CD1c-positive myeloid dendritic cell (primary cell): Measurements from ENCODE around the gene PERM1.
"Not testable (repeated sequence)": the region's sequence is repeated elsewhere in the genome, so short reads cannot be mapped to it uniquely, and the experiment has no call there.

Experiments
- DNase-seq: peaks from one replicate; pipeline ENCODE4 v3.0.0-alpha.2; 2016; ENCODE audit errors: extremely low spot score

Gene PERM1

DNA sequence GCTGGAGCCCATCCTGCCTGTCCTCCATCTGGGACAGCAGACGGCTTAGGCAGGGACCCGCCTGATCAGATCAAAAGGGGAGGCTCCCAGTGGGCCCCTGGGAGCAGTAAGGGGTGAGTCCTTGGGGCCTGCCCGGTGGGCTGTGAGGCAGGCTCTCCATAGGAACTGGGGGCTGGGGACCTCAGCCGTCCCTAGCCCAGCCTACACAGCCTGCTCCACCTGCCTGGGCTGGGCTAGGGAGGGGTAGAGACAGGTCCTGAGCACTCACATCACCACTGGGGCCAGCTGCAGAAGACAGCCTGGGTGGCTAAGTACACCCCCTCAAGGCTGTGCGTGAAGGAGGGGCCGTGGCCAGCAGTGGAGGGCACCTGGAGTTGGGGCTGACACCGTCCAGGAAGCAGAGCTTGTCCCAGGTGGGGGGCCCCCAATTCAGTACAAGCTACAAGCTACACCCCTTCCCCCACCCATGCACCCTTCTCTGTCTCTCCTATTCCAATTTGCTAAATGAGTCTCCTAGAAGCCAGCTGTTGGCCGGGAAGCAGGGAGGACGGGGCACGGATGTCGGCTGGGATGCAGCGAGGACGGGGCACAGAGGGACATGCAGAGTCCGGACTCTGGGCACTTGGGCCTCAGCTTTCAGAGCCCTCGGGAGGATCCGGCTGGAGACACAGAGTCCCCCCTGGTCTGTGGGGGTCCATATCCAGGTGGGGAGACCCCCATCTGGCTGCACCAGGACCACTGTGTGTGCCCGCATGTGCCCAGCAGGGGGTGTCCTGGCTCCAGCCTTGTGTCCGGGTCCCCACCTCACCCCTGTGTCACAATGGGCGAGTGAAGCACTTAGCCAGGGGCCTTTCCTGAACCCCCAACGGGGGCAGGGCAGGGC, 33.1 kb upstream of the PERM1 start:
- DNase-seq: no peak

DNA sequence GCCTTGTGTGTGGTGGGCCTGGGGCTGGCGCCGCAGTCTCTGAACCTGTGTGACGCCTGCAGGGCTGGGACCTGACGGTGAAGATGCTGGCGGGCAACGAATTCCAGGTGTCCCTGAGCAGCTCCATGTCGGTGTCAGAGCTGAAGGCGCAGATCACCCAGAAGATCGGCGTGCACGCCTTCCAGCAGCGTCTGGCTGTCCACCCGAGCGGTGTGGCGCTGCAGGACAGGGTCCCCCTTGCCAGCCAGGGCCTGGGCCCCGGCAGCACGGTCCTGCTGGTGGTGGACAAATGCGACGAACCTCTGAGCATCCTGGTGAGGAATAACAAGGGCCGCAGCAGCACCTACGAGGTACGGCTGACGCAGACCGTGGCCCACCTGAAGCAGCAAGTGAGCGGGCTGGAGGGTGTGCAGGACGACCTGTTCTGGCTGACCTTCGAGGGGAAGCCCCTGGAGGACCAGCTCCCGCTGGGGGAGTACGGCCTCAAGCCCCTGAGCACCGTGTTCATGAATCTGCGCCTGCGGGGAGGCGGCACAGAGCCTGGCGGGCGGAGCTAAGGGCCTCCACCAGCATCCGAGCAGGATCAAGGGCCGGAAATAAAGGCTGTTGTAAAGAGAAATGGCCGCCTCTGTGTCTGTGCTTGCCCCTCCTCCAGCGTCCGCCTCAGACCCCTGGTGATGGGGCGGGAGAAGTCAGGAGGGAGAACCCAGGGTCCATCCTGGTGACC, 32.2 kb upstream of the PERM1 start:
- no peak for DNase-seq

DNA sequence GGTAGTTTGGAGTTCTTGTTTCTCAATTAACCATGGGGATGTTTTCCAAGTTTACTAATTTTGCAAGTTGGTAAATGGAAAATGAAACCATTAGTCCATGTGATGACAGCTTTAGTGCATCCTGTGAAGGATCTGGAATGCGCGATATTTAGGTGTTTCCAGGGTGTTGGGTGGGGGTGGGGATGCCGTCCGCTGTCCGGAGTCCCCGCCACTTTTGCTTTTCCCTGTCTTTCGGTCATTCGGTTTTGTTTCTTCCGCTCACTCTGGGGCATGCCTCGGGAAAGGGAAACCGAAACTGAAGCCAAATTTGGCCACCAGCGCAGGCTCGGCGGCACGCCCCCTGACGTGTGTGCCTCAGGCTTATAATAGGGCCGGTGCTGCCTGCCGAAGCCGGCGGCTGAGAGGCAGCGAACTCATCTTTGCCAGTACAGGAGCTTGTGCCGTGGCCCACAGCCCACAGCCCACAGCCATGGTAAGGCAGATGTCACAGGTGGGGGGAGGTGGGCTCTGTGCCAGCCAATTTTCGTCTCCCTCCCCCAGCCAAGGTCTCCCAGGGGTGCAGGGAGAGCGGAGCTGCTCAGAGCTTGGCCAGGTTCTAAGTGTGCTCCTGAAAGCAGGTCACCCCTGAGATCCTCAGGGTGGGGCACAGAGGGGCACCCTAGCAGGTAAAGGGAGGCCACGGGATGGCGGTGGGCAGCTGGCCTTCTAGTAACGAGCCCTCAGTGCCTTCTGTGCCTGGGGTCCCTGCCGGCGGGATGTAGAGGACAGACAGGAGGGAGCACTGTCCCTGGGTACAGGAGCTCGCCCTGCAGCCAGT, 31.4 kb upstream of the PERM1 start, which contains the start of gene ISG15:
Gene ISG15 (plus strand): TSS at position 393 of the 817 bp plus-strand sequence. CDS start 77 bp downstream, at position 470.
- DNase-seq: peak; percentile 93

DNA sequence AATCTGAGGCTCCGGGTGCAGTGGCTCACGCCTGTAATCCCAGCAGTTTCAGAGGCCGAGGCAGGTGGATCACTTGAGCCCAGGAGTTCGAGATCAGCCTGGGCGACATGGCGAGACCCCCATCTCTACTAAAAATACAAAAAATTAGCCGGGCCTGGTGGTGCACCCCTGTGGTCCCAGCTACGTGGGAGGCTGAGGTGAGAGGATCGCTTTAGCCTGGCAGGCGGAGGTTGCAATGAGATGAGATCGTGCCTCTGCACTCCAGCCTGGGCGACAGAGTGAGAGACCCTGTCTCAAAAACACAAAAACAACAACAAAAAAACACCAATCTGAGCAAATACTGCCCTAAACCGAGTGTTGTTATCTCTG, 30.8 kb upstream of the PERM1 start:
- not testable (repeated sequence) for DNase-seq

DNA sequence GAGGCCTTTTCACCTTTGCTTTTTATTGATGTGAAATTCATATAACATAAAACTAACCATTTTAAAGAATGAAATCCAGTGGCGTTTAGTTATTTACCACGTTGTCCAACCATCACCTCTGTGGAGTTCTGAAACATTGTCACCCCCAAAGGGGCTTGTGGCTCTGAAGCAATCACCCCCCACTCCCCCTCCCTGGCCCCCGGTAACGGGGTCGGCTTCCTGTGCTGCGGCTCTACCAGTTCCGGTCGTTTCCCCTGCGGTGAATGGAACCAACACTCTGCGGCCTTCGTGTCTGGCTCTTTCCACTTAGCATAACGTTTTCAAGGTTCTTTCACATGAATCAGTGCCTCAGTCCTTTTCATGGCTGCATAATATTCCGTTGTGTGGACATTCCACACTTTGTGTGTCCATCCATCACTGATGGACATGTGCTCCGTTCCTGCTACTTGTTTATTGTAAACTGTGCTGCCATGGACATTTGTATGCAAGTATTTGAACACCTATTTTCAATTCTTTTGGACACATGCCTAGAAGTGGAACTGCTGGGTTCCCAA, 29.6 kb upstream of the PERM1 start:
- DNase-seq: no peak

DNA sequence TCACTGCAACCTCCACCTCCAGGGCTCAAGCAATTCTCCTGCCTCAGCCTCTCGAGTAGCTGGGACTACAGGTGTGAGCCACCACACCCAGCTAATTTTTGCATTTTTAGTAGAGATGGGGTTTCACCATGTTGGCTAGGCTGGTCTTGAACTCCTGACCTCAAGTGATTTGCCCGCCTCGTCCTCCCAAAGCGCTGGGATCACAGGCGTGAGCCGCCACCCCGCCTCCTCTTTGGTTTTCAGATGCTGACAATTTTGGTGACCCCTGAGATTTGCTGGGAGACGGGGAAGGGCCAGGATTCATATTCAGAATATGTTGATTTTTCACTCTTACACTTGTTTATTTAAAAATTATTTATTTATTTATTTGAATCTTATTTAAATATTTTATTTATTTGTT, 28.2 kb upstream of the PERM1 start:
- DNase-seq: not testable (repeated sequence)

DNA sequence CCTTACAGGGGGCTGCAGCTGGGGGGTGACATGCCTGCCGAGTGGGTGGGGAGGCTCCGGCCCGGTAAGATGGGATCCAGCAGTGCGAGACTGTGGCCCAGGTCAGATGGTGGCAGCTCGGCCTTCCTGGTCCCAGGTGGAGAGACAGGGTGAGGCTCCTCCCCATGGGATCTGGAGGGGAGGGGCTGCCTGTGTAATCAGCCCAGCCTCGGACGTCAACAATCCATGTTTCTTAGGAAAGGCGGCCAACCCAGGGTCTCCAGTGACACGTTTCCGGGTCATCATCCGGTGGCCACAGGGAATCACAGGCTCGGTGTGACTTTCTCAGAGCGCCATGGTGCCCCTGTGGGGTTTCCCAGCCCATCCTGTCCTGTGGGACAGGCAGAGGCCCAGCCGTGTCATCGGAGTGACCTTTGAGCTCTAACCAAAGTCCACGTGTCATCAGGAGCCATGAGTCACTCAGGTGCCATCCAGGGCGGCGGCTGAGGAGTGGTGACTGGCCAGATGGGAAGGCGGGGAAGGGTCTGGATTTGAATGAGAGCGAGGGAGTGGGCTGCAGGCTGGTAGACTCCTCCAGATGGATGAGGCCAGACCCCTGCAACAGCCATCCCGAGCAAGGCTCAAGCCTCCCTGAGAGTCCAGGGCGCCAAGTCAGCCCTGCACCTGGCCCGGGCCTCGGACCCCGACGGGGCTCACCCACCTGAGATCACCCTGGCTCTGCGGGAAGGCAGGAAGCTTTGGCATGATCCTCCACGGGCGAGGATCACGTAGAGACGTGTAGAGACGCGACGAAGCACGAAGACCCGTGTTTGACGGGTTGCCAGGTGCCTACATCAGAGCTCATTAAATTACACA, 24.6 kb upstream of the PERM1 start:
- no peak for DNase-seq

DNA sequence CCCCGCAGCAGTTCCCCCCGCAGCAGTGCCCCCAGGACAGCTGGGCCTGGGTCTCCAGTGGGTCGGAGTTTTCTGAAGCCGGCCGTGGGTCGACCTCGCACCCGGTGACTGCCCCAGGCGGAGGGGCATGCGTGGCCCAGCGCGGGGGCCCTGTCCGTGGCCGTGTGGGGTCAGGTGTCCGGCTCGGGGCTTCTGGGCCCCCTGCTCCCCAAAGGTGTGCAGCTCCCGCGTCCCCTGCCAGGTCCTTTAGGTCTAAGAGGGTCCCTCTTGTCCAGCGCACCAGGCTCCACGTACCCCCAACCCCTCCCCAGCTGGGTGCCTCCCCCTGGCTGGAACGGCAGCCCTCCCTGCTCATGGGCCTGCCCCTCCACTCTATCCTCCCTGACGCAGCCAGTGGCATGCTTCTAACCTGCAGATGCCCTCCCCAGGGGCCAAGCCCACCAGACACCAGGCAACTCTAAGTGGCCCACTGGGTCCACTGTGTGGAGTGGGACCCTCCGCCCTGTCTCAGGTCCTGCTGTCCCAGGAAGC, 23.9 kb upstream of the PERM1 start:
- DNase-seq: no peak

DNA sequence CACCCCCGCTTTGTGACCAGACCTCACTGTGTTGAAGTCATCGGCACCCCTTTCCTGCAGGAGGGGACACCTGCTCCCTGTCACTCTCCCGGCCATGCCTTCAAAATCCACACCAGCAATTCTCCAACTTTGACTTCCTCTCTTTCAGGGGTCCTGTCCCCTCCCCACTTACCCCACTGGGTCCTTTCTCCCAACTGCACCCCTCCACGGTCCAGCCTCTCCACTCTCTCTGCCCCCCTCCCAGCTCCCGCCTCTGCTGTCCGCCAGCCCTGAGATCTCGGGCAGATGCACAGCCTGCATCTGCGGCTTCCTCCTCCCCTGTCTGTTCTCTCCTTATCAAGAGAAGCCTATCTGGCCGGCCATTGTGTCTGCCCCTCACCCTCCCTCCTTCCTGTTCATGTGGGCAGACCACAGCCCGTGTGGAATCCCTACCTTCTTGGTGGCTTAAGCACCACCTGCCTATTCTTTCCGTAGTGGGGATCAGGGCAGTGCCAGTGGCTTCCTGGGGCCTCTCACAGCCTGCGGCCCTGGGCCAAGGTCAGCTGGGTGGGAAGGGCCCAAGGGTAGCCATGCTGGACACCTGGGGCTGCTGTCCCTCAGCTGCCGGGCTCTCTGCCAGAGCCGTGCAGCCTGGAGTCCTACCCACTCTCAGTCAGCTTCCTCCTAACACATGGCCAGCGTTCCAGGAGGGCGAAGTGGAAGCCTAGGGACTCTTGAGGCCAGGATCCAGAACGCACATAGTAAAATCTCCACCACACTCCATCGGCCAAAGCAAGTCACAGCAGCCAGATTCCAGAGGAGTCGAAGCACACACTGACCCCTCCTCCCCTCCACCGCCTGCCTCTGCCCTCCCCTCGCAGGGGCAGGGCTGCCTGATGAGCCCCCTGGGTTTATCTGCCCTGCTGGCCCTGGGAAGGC, 23.1 kb upstream of the PERM1 start:
- DNase-seq: peak; percentile 42

DNA sequence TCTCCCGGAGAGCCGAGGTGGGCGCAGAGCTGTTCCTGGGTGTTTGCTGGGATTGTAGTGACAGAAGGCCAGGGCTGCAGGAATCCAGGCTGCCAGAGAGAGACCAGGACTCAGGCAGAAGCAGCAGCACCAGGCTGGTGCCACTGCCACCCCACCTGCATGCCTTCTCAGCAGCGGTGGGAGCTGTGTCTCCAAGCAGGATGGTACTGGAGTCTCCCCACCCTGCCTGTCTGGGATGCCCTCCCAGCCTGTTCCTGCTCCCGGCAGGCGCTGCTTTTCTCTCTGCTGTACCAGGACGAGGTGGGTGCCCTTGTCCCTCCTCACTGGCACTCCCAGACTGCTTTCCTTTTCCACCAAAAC, 22.5 kb upstream of the PERM1 start:
- DNase-seq: no peak

DNA sequence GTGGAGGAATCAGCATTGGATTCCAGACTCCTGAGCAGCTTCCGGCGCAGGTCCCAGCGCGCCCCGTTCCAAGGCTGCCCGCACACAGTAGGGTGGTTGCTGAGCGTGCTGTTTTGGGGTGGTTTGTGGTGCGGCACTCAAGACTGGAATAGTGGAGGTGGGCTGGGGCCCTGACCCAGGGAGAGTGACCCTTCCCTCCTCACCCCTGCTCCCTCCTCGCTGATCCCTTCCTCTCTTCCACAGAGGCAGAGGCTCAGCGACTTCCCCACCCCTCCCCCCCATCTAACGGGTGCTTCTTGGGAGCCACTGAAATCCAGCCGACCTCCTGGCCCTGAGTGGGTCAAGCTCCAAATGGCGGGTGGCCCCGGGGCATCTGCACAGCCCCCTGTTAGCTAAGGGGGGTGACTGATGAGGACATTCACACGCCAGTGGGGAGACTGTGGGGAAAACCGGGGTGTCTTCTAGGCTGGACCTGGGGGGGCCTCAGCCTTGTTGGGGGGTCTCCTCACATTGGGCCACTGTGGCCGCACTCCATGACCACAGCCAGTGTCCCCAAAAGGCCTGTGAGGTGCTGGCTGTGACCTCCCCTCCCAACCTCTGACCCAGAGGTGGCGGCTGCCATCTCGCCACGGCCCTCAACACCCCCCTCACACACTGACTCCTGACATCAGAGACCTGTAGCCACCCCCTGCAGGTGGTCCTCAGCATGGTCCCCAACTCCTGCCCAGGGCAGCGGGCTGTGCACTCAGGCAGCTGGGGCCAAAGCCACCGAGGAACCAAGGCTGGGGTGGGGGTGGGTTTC, 21.9 kb upstream of the PERM1 start:
- no peak for DNase-seq

DNA sequence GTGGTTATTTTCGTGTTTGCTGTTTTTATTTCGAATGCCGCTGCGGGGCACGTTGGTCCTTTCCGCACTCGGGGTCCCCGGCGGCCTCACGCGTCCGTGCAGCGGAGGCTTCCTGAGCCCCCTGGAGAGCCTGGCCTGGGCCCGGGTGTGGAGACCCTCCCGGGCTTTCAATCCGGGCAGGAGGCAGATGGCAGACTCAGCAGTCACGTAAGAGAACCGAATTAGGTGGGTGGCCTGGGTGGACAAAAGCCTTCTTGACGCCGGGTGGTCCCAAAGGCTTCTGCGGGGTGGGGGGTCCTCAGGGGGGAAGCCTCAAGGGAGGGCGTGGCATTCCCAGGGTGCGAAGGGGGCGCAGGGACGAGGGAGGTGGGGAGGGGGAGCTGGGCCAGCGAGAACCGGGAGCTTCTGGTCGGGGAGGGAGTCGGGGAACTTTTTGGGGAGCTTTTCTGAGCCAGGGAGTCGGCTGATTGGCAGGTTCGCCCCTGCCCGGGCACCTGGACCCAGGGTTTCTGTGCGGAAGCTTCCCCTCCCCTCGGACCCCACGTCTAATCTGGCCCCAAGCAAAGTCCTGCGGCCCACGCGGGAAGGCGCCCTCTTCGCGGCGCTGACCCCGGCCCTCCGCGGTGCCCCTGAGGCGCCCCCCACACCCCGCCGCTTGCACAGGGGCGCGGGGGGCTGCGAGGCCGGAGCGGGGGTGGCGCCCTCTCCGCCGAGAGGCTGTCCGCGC, 19.3 kb upstream of the PERM1 start:
- no peak for DNase-seq

DNA sequence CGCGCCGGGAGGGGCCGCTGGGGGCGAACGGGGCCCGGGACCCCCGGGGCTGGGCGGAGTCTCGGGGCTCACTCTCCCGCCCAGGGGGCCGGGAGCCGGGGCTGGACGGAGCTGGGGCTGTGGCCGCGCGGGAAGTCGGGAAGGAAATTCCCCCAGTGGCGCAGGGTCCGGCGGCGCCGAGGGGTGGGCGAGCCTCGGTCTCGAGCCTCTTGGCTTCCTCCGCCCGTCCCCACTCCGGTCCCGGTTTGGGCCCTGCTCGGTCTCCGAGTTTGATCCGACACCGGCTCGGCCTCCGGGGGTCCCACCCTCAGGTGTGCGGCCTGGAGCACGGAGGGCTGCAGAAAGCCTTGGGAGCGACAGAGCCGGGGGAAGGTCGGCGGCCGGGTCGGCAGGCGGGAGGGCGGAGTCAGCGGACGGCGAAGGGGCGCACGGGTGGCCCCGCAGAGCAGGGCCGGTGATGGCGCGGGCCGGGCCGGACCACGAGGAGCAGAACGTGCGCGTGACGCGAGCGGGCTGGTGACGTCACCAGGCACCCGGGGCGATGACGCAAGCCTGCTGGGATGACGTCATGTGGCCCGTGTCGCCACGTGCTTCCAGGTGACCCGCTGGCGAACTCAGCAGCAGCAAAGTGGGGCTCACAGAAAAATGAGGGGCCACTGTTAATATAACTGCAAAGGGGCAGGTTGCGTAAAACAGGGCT, 18.6 kb upstream of the PERM1 start:
- peak; percentile 72 for DNase-seq

DNA sequence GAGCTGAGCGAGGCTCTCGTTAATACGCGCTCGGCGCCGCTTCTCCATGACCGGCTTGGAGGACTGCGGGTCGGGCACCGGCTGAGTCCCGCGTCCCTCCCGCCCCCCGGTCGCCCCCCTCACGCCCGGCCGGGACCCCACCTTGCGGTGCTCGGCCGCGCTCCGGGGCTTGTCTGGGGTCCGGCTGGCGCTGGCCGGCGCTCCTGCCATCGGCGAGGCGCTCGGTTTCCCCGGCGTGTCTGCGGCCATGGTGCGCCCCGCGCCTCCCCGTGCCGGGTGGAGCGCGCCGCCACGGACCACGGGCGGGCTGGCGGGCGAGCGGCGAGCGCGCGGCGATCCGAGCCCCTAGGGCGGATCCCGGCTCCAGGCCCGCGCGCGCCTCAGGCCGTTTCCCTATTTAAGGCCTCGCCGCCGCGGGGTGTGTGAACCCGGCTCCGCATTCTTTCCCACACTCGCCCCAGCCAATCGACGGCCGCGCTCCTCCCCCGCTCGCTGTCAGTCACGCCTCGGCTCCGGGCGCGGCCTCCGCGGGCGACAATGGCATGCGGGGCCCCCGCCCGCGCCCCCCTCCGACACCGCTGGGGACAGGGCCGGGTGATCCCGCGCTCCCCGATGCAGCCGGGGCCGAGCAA, 17.9 kb upstream of the PERM1 start, which contains the start of gene HES4:
Gene HES4 (minus strand): TSS at position 373 of the 632 bp plus-strand sequence. CDS start 124 bp downstream, at position 249.
- peak; percentile 73 for DNase-seq

DNA sequence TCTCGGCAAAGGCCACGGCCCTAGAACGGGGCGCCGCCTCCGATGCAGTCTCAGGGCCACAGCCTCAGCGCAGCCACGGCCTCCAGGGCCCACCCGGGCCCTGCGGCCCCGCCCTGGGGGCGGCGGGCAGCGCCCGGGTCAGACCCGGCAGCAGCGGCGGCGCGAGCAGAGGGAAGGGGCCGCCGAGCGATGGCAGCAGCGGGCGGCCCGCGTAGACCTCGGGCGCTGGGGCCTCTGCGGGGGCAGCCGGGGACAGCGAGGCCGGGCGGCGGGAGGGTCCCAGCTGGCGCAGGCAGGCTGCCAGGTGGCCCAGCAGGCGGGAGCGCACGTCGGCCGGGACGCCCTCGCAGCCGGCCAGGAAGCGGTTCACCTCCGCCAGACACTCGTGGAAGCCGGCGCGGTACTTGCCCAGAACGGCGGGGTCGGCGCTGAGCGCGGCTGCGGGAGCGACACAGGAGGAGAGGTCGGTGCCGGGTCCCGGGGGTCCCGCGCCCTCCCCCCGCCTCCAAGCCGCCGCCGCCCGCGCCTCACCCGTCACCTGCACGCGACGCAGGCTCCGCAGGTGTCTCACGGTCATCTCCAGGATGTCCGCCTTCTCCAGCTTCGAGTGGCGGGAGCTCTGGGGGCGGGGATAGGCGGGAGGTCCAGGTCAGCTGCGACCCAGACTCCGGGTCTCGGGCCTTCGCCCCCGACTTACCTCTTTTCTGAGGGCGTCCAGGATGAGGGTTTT, 17.3 kb upstream of the PERM1 start:
- no peak for DNase-seq

DNA sequence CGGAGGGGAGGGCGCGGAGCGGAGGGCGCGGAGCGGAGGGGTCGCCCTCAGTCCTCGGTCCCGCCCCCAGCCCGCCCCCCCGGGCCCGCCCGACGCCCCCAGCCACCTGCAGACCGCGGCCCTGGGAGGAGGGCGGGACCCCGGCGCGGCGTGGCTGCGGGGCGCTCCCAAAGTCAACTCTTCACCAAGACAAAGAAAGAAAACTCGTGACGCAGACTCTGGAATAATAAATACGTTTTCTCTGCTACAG, 16.8 kb upstream of the PERM1 start:
- no peak for DNase-seq
